SK-N-MC (cell line): ENCODE results near the gene KRT24.
"Not testable (repeated sequence)": the region's sequence is repeated elsewhere in the genome, so short reads cannot be mapped to it uniquely, and the experiment has no call there.

Experiments used
- DNase-seq: peaks from one replicate; pipeline ENCODE4 v3.0.0-alpha.2; 2011; ENCODE audit warnings: low read depth, low spot score
- H3K27ac ChIP-seq: fragments of 200-600 bp; sonication (generic); 2 replicates; pipeline ENCODE4 v1.5.1; 2016; ENCODE audit warnings: mixed run types
- H3K36me3 ChIP-seq: fragments of 200-600 bp; sonication (generic); 2 replicates; pipeline ENCODE4 v1.6.1; 2017; ENCODE audit warnings: antibody characterized with exemption, low read length, mixed read lengths; ENCODE audit not compliant: insufficient read depth
- H3K4me3 ChIP-seq: fragments of 200-600 bp; sonication (generic); 2 replicates; pipeline ENCODE4 v1.5.1; 2016
- H3K9ac ChIP-seq: fragments of 200-600 bp; sonication (generic); 2 replicates; pipeline ENCODE4 v1.8.0; 2017; ENCODE audit warnings: mixed run types, mixed read lengths; ENCODE audit not compliant: insufficient read length
- H3K9me3 ChIP-seq: fragments of 200-600 bp; sonication (generic); 2 replicates; pipeline ENCODE4 v1.6.1; 2017; ENCODE audit warnings: low read depth, mild to moderate bottlenecking, antibody characterized with exemption, low read length, moderate library complexity, mixed read lengths
- EZH2 ChIP-seq: fragments of 200-600 bp; sonication (generic); IDR thresholded peaks from one replicate; pipeline ENCODE4 v1.6.1; 2017; ENCODE audit warnings: antibody characterized with exemption
- FOXP2 ChIP-seq: optimal IDR thresholded peaks from 2 replicates; pipeline ENCODE3; 2011; ENCODE audit warnings: mild to moderate bottlenecking, moderate library complexity; ENCODE audit not compliant: insufficient read depth; ENCODE audit errors: extremely low read length, control extremely low read depth
- POLR2AphosphoS5 ChIP-seq: IDR thresholded peaks from 2 replicates; pipeline ENCODE4 v1.6.1; 2012; ENCODE audit warnings: mild to moderate bottlenecking, low read depth, low read length, borderline replicate concordance

The KRT24 gene

DNA sequence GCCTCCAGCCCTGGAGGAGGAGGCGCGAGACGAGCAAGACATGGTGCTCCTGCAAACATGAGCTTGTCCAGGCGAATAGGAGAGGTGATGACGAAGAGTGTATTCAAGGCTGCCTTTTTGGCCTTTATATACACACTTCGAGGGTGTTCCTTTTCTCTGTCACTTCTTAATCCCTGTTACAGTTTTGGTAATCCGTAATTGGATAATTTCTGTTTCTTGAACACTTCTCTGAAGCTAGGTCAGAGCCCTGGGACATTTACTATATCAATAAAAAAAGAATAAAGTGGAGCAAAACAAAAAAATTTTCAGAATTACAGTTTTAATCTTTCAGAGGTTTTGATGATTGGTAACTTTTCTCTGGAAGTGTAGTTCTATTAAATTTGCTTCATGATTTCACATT, at the start of gene KRT24:
TSS of gene KRT24 (minus strand) at position 101 of the 400 bp plus-strand sequence. CDS start at position 42, 59 bp downstream.
- no peak within 1 kb of the TSS for H3K27ac ChIP-seq
- no peak for TF ChIP-seq EZH2
- no peak within 1 kb of the TSS for H3K4me3 ChIP-seq
- DNase-seq: no peak
- no peak within 1 kb of the TSS for H3K9ac ChIP-seq
- H3K36me3 ChIP-seq: no peaks in the 10 kb centered on the region
- no peaks in the 10 kb centered on the region for H3K9me3 ChIP-seq

DNA sequence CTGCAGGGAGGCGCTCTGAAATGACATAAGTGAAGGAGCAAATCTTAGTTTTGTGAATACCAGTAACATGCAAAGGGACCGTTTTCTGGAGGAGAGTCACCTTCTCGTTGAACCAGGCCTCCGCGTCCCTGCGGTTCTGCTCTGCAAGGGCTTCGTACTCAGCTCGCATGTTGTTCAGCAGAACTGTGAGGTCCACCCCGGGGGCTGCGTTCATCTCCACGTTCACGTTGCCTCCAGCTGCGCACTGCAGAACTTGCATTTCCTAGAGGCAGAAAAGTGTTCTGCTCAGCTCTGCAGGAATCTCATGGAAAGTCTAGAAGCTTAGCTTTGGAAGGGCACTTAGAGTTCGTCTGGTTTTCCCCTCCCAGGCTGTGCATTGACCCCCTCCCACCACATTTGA, 47.5 kb upstream of the KRT24 start:
- Histone ChIP-seq H3K4me3 (peak overlapping the region; percentile 69), H3K9ac (peak overlapping the region; percentile 9)

DNA sequence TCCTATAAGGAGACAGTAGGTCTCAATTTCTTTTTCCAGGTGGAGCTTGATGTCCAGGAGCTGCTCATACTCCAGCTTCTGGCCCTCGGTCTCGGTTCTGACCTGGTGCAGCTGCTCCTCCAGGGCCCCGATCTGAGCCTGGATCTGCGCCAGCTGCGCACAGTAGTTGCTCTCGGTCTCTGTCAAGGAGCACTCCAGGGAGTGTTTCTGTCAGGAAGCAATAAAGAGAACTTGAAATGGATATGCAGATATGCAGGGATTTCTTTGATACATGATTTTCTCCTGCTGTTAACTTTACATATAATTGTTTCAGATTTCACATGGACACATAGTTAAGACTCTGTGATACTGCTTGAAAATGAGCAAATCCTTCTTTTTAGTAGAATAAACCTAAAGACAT, 46.8 kb upstream of the KRT24 start:
- H3K27ac ChIP-seq: peak overlapping the region; percentile 43
- TF ChIP-seq EZH2 (no peak), POLR2AphosphoS5 (peak; percentile 32; the same call in 1 of the 2 replicates)
- H3K9me3 ChIP-seq: no peaks in the 10 kb centered on the region
- DNase-seq: peak; percentile 61
- H3K9ac ChIP-seq: peak overlapping the region; percentile 9
- peak overlapping the region; percentile 69 for H3K4me3 ChIP-seq
- H3K36me3 ChIP-seq: no peaks in the 10 kb centered on the region

More for the DNA sequence above, 47.5 kb upstream of the KRT24 start:
- TF ChIP-seq POLR2AphosphoS5 (no peak; the same call in 1 of the 2 replicates), FOXP2 (no peak), EZH2 (no peak)
- Histone ChIP-seq H3K27ac (peak overlapping the region; percentile 43; the same call in 1 of the 2 replicates), H3K36me3 (no peaks in the 10 kb centered on the region), H3K9me3 (no peaks in the 10 kb centered on the region)
- peak; percentile 39 for DNase-seq

DNA sequence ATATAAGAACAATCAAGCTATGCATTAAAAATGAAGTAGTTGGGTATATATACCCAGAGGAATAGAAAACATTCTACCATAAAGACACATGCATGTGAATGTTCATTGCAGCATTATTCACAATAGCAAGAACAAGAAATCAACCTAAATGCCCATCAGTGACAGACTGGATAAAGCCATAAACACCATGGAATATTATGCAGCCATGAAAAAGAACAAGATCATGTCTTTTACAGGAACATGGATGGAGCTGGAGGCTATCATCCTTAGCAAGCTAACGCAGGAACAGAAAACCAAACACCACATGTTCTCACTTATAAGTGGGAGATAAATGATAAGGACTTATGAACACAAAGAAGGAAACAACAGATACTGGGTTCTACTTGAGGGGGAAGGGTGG, 45.1 kb upstream of the KRT24 start:
- not testable (repeated sequence) for H3K9ac ChIP-seq, H3K9me3 ChIP-seq, DNase-seq, H3K4me3 ChIP-seq, H3K27ac ChIP-seq, H3K36me3 ChIP-seq

DNA sequence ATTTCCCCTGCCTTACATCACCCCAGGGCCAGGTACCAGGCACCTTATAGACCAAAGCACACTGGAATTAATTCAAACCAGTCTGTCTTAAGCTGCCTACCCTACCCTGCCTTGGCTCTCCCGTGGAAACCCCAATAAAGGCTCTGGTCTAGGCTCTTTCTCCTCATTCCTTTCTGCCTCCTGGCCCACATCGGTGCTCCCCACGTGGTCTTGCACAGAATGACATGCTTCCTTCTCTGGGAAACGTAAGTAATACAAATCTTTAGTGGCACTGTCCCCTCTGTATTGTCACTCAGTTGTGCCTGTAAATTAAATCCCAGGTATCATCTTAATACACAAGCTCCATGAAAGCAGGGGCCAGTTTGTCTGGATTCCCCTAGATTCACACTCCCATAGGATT, 35.0 kb upstream of the KRT24 start:
- Histone ChIP-seq H3K9ac (no peak overlapping the region), H3K9me3 (peaks cover 5% of the 10 kb centered on the region; the same call in 1 of the 2 replicates), H3K4me3 (no peak overlapping the region), H3K36me3 (no peaks in the 10 kb centered on the region), H3K27ac (no peak overlapping the region)
- TF ChIP-seq POLR2AphosphoS5 (no peak), FOXP2 (no peak), EZH2 (no peak)
- no peak for DNase-seq

DNA sequence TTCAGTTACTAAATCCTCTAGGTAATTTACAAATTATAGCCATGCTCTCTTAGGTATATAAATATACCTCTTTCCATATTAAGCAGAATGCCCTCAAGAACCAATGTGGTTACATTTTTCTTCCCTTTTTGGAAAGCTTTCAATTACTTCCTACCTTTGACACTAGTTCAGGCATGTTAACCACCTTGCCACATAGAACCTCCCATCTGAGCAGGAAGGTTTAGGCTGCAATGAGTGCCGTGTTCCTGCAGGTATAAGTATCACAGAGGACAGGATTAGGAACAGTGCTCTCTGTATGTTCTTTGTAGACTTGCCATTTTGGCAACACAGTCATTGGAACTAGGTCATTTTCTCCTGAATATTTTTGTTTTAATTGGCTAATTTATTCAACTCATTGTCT, 31.5 kb upstream of the KRT24 start:
- no peak for TF ChIP-seq EZH2
- TF ChIP-seq FOXP2: no peak
- TF ChIP-seq POLR2AphosphoS5: no peak
- H3K36me3 ChIP-seq: no peaks in the 10 kb centered on the region
- no peak overlapping the region for H3K9ac ChIP-seq
- no peak for DNase-seq
- H3K27ac ChIP-seq: no peak overlapping the region
- no peak overlapping the region for H3K4me3 ChIP-seq
- no peaks in the 10 kb centered on the region for H3K9me3 ChIP-seq

DNA sequence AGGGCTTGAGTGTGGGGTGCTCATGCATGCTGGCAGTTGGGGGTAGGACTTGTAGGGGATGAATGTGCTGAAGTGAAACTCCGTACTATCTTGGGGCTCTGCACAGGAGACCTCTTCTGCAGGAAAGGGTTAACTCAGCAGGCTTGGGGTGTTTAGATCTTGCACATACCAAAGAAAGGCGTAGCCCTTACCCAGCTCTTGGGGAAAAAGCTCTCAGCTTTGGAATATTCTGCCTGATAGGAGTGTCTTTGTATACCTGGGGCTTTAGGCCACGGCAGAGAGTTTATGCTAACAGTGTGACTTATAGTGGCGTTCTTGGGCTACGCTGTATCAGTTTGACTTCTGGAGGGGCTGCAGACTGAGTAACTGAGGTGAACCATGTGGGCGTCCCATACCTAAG, 30.5 kb upstream of the KRT24 start:
- no peak overlapping the region for H3K9ac ChIP-seq
- no peak for DNase-seq
- H3K27ac ChIP-seq: no peak overlapping the region
- no peaks in the 10 kb centered on the region for H3K9me3 ChIP-seq
- no peak for TF ChIP-seq POLR2AphosphoS5
- TF ChIP-seq FOXP2: no peak
- no peak for TF ChIP-seq EZH2
- no peaks in the 10 kb centered on the region for H3K36me3 ChIP-seq
- no peak overlapping the region for H3K4me3 ChIP-seq

DNA sequence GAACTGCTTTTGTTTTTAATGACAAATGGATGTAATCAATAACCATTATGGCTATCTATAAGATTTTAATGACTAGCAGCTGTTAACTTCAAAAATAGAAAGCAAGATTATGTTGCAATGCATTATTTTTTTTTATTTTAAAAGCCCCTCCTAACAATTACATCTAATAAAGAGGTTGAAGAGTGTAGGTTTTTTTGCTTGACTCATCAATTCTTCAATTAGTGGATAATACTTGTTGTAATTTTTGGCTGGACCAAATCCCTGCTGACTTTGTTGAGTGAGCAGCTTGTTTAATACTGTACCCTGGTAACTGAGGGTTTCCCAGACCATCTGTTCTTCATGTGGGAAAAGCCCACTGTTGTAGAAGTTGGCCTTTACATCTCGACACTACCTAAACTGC, 27.4 kb upstream of the KRT24 start:
- Histone ChIP-seq H3K9me3 (no peaks in the 10 kb centered on the region), H3K4me3 (no peak overlapping the region), H3K27ac (no peak overlapping the region), H3K9ac (no peak overlapping the region), H3K36me3 (no peaks in the 10 kb centered on the region)
- TF ChIP-seq EZH2: no peak
- no peak for TF ChIP-seq FOXP2
- no peak for TF ChIP-seq POLR2AphosphoS5
- DNase-seq: no peak

DNA sequence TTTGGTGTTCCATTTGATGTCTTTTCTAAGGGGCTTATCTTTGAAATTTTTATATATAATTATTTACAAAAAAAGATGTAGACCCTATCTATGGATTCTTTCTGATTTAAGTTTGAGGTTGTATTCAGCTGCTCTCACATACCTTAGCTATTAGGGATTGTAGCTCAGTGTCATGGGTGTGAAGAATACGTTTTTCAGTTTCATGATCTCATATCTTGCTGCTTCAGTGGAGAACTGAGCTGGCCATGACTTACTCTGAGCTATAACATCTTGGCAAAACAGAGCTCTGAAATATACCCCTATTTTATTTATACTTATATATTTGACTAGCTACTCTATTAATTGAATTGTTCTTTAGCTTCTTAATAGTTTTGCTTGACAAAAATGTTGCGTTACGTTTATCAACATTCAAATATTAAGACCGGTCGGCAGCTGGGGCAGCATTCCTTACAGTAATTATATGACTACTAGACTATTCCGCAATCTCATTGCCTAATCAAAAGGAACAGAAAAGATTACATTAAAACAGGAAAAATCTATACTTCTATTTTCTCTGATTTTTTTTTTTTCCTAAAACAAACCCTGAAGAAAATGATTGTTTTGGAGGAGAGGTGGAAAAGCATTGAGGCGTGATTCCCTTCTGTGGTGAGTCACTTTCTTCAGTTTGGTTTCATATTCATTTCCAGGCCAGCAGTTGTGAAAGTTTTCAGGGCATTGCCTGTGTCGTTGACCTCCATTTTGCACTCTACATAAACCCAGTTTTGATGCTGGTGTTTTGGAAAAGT, 24.1 kb upstream of the KRT24 start:
- no peak for DNase-seq
- Histone ChIP-seq H3K36me3 (no peaks in the 10 kb centered on the region), H3K4me3 (no peak overlapping the region), H3K27ac (no peak overlapping the region), H3K9ac (no peak overlapping the region), H3K9me3 (no peaks in the 10 kb centered on the region)
- no peak for TF ChIP-seq POLR2AphosphoS5
- no peak for TF ChIP-seq EZH2
- TF ChIP-seq FOXP2: no peak
